ENCODE data around the gene WDR72. TPM values are rescaled to one million over a fixed set of nuclear protein-coding genes. Genes with fewer than 3 reads are reported as not detected.

Gene WDR72
- total and polyA plus RNA-seq, 7 donors: not detected

DNA sequence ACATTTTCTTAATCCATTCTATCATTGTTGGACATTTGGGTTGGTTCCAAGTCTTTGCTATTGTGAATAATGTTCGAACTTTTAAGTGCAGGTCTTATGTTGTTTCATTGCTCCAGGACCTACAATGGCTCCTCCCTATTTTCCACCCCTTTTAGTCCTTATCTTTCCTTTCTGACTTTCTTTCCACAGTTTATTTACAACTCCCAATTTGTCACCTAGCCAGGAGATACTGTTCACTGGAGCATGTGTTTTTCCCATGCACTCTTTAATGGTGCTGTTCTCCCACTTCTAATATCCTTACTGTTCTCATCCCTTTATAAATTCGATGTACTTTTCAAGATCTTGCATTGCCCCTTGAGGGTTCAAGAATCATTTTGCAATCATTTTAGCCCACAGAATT, 290.0 kb downstream of the WDR72 start:
- intact Hi-C loops (cut with DNase I): no loop called here
- Histone ChIP-seq H3K27ac (no peak overlapping the region), H3K4me1 (no peaks in the 10 kb centered on the region), H3K36me3 (ENCODE audit: insufficient read depth in 1 of 2, low read depth in 1 of 2) (no peaks in the 10 kb centered on the region), H3K9me3 (no peaks in the 10 kb centered on the region), H3K4me3 (no peak overlapping the region), H3K27me3 (ENCODE audit: insufficient read depth in 3 of 3, low read length in 2 of 3) (no peaks in the 10 kb centered on the region)
- WGBS, 3 donors: 85 to 93% (median 89%) methylated on average over 2 of the region's 2 CpGs
- ATAC-seq (no peak), DNase-seq (no peak)
- TF ChIP-seq, protein P1, sequence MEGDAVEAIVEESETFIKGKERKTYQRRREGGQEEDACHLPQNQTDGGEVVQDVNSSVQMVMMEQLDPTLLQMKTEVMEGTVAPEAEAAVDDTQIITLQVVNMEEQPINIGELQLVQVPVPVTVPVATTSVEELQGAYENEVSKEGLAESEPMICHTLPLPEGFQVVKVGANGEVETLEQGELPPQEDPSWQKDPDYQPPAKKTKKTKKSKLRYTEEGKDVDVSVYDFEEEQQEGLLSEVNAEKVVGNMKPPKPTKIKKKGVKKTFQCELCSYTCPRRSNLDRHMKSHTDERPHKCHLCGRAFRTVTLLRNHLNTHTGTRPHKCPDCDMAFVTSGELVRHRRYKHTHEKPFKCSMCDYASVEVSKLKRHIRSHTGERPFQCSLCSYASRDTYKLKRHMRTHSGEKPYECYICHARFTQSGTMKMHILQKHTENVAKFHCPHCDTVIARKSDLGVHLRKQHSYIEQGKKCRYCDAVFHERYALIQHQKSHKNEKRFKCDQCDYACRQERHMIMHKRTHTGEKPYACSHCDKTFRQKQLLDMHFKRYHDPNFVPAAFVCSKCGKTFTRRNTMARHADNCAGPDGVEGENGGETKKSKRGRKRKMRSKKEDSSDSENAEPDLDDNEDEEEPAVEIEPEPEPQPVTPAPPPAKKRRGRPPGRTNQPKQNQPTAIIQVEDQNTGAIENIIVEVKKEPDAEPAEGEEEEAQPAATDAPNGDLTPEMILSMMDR (IDR thresholded peaks at IDR 0.05): no peak

Other genes with a start within 250 kb of the WDR72 start
- gene UNC13C, start 218.8 kb upstream of the WDR72 start, total RNA-seq: 10 to 100 TPM in 2 of 4 donors, 1 to 10 TPM in 2; 1.6 to 14.4 (median 7.0) TPM
- under 1 TPM in 2 of 3 donors, not detected in 1; 0.51 to 0.77 TPM for gene UNC13C, start 218.8 kb upstream of the WDR72 start, polyA plus RNA-seq